Nephron progenitor cell (in vitro differentiated cells): ENCODE data around the gene TCP11.

Source experiments
- DNase-seq: peaks from one replicate; pipeline ENCODE4 v3.0.0; 2021
- H3K27ac Mint-ChIP-seq: 2 replicates; pipeline ENCODE4 v1.8.0; 2021; ENCODE audit warnings: mild to moderate bottlenecking, moderate library complexity, mixed read lengths
- H3K27me3 Mint-ChIP-seq: 2 replicates; pipeline ENCODE4 v1.8.0; 2021; ENCODE audit warnings: mild to moderate bottlenecking, low read depth, mixed read lengths; ENCODE audit not compliant: poor library complexity
- H3K36me3 Mint-ChIP-seq: 2 replicates; pipeline ENCODE4 v1.8.0; 2021; ENCODE audit warnings: low read depth, mixed read lengths
- H3K4me1 Mint-ChIP-seq: 2 replicates; pipeline ENCODE4 v1.8.0; 2021; ENCODE audit warnings: mixed read lengths
- H3K4me3 Mint-ChIP-seq: 2 replicates; pipeline ENCODE4 v1.8.0; 2021; ENCODE audit warnings: mild to moderate bottlenecking, moderate library complexity, mixed read lengths
- H3K9me3 Mint-ChIP-seq: 2 replicates; pipeline ENCODE4 v1.8.0; 2021; ENCODE audit warnings: mild to moderate bottlenecking, moderate library complexity, mixed read lengths
- TF ChIP-seq, protein P1 (sequence below): fragments of 200-600 bp; sonication (generic); IDR thresholded peaks from 2 replicates; pipeline ENCODE4 v1.5.0; 2021; ENCODE audit warnings: antibody characterized with exemption

TCP11 gene

DNA sequence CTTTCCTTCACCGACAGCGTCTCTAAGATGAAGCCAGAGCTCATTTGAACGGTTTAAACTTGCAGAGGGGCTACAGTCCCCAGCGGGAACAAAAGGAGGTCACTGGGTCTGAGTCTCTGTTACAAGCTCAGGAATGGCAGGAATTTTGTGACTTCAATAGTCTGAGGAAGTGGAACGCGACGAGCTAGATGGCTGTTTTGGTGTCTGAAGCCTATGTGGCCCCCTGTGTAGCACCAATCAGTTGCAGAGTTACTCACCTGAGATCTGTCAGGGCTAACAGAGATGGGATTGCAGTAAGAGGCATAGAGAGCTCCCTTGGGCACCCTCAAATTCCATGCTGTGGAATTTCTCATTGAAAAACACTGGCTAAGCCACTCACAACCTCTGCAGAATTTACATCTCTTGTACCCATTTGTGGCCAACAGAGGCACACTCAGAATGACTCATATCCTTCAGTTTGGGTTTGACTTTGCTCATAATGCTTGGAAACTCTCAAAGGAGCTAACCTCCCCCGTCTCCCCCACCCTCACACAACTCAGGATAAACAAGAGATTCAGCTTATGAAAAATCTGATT, 7.1 kb upstream of the TCP11 start:
- peak; percentile 34 for DNase-seq
- Mint-ChIP-seq H3K36me3 (no peaks in the 10 kb centered on the region), H3K9me3 (no peaks in the 10 kb centered on the region), H3K27ac (peak overlapping the region; percentile 80), H3K4me3 (peak overlapping the region; percentile 66), H3K27me3 (peaks cover 5% of the 10 kb centered on the region), H3K4me1 (peaks cover 39% of the 10 kb centered on the region)
- TF ChIP-seq, protein P1, sequence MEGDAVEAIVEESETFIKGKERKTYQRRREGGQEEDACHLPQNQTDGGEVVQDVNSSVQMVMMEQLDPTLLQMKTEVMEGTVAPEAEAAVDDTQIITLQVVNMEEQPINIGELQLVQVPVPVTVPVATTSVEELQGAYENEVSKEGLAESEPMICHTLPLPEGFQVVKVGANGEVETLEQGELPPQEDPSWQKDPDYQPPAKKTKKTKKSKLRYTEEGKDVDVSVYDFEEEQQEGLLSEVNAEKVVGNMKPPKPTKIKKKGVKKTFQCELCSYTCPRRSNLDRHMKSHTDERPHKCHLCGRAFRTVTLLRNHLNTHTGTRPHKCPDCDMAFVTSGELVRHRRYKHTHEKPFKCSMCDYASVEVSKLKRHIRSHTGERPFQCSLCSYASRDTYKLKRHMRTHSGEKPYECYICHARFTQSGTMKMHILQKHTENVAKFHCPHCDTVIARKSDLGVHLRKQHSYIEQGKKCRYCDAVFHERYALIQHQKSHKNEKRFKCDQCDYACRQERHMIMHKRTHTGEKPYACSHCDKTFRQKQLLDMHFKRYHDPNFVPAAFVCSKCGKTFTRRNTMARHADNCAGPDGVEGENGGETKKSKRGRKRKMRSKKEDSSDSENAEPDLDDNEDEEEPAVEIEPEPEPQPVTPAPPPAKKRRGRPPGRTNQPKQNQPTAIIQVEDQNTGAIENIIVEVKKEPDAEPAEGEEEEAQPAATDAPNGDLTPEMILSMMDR, result no peak

DNA sequence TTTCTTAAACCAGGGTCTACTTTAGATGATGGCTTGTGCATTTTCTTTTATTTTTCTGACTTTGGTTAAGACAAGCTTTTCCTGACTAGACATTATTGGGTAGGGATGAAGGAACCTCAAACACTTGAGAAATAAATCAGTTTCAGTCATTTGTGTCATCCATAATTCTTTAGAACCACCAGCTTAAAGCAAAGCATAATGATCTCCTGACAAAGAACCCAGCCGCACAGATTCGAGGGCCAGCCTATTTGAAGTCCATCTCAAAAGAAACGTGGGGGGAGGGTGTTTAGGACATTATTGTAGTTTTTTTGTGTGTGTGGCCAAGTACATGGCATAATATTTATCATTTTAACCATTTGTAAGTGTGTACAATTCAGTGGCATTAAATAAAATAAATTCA, 6.3 kb upstream of the TCP11 start:
- Mint-ChIP-seq H3K27me3 (peaks cover 5% of the 10 kb centered on the region), H3K4me1 (peaks cover 47% of the 10 kb centered on the region), H3K9me3 (no peaks in the 10 kb centered on the region), H3K36me3 (no peaks in the 10 kb centered on the region), H3K4me3 (no peak overlapping the region), H3K27ac (peak overlapping the region; percentile 22)
- TF ChIP-seq, protein P1, result no peak
- DNase-seq, result no peak

DNA sequence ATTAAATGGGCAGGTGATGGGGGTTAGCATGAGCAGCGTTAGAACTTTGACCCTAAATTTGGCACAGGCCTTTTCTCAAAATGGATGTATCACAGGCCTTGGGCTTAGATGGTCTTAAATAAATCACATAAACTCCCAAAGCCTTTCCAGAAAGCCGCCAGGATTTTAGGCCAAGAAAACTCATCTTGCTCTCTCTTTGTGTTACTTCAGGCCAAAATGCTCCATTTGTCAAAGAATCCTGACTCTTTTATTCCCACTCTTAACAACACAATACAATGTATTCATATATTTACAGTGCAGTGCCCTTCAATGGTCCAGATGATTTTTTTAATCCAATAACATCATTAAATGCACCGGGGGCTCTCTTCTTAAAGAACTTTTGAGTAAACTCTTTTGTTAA, 5.9 kb upstream of the TCP11 start:
- H3K27ac Mint-ChIP-seq, result peak overlapping the region; percentile 22
- H3K9me3 Mint-ChIP-seq, result no peaks in the 10 kb centered on the region
- no peaks in the 10 kb centered on the region for H3K36me3 Mint-ChIP-seq
- DNase-seq, result no peak
- TF ChIP-seq, protein P1, result no peak
- H3K4me1 Mint-ChIP-seq, result peaks cover 49% of the 10 kb centered on the region
- H3K27me3 Mint-ChIP-seq, result peaks cover 5% of the 10 kb centered on the region
- no peak overlapping the region for H3K4me3 Mint-ChIP-seq

DNA sequence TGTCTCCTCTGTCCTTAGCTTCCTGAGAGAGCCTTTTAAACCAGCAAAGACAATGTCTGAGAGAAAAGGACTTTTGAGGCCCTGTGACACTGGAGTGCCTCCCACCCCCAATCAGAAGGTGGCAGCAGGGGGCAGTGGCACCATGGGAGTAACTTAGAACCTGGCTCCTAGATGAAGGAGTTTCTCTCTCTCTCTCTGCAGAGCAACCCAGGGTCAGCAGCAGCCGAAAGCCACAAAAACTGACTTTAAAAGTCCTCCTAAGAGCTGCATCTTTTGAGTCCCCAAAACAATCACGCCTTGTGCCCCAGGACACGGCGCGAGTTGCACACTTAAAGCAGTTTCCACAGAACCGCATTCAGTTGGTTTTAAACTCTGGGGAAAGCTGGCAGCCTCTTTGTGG, 5.3 kb upstream of the TCP11 start:
- Mint-ChIP-seq H3K27me3 (peaks cover 5% of the 10 kb centered on the region), H3K36me3 (no peaks in the 10 kb centered on the region), H3K9me3 (no peaks in the 10 kb centered on the region), H3K4me1 (peaks cover 49% of the 10 kb centered on the region), H3K4me3 (no peak overlapping the region), H3K27ac (no peak overlapping the region)
- DNase-seq, result peak; percentile 47
- TF ChIP-seq, protein P1, result peak; percentile 48

DNA sequence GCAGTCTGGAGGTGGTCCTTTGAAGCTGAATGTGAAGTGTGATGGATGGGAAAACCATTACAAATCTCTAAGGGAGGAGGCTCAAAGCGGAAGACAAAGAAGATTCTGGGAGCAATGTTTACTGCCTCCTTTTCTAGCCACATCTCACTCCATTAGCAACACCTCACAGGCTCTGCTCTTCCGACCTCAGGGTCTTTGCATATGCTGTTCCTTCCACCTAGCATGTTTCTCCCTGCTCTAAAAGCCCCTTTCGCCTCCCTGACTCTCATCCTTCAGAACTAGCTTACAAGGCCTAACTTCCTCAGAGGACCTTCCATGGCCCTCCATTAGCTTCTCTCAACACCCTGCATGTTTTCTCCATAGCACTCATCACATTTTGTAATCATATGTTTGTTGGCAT, 4.6 kb upstream of the TCP11 start:
- peak overlapping the region; percentile 42 for H3K27ac Mint-ChIP-seq
- H3K4me1 Mint-ChIP-seq, result peaks cover 49% of the 10 kb centered on the region
- H3K4me3 Mint-ChIP-seq, result no peak overlapping the region
- H3K36me3 Mint-ChIP-seq, result no peaks in the 10 kb centered on the region
- H3K9me3 Mint-ChIP-seq, result no peaks in the 10 kb centered on the region
- no peak for DNase-seq
- TF ChIP-seq, protein P1, result no peak
- H3K27me3 Mint-ChIP-seq, result peaks cover 5% of the 10 kb centered on the region
